Right lobe of liver (tissue), 6 donors: ENCODE measurements around the gene EDC3. TPM values are rescaled to one million over a fixed set of nuclear protein-coding genes. Genes with fewer than 3 reads are reported as not detected.

Experiments used
- ATAC-seq, 4 donors: fragments of 200-7000 bp; cut with Tn5 transposase; one replicate each; pipeline ENCODE4 v1.9.1; 2020; ENCODE audit warnings: mild to moderate bottlenecking in 4 of 4, moderate library complexity in 4 of 4
- DNase-seq, 3 donors: peaks; one replicate each; pipeline ENCODE4 v3.0.0-alpha.2; 2020
- H3K27ac ChIP-seq, 3 donors: fragments of 200-600 bp; one replicate each; pipeline ENCODE4 v1.8.0; 2022
- H3K27me3 ChIP-seq, 2 donors: fragments of 200-600 bp; one replicate each; pipeline ENCODE4 v1.8.0; 2022
- H3K36me3 ChIP-seq, 4 donors: fragments of 200-600 bp; sonication (generic) in 1 of 4; one replicate each; pipeline versions ENCODE4 v1.5.1 to v1.8.0; 2017 to 2022; ENCODE audit warnings: control low read depth in 1 of 4
- H3K4me1 ChIP-seq, 4 donors: fragments of 200-600 bp; sonication (generic) in 1 of 4; one replicate each; pipeline versions ENCODE4 v1.5.1 to v1.8.0; 2017 to 2022; ENCODE audit warnings: control low read depth in 1 of 4
- H3K4me3 ChIP-seq, 3 donors: fragments of 200-600 bp; one replicate each; pipeline ENCODE4 v1.8.0; 2022
- H3K9me3 ChIP-seq, 4 donors: fragments of 200-600 bp; sonication (generic) in 1 of 4; one replicate each; pipeline versions ENCODE4 v1.5.1 to v1.8.0; 2017 to 2022; ENCODE audit warnings: control low read depth in 1 of 4
- CTCF ChIP-seq, 4 donors: fragments of 200-600 bp in 3 of 4; fragments of 450-650 bp in 1 of 4; IDR thresholded peaks; one replicate each; pipeline versions ENCODE4 v1.5.1 to v1.8.0; 2016 to 2022; ENCODE audit warnings: antibody characterized with exemption in 4 of 4, mild to moderate bottlenecking in 2 of 4
- POLR2A ChIP-seq: fragments of 450-650 bp; IDR thresholded peaks from one replicate; pipeline ENCODE4 v1.6.1; 2017; ENCODE audit warnings: antibody characterized with exemption, mild to moderate bottlenecking
- WGBS: methylation state at CpG from one replicate; pipeline ENCODE4 v1.1.6; 2018; ENCODE audit warnings: low coverage, low lambda C conversion rate; ENCODE audit not compliant: insufficient coverage; ENCODE audit errors: missing lambda C conversion rate; 5-methylcytosine and 5-hydroxymethylcytosine counted together
- intact Hi-C, 2 donors: fragments of 100-400 bp; cut with DNase I; formaldehyde crosslinking; loops; one replicate each; pipeline versions ENCODE4 v1.11.2 to v1.14.1; 2022
- total RNA-seq, 6 experiments: library from RNA; depleted of rRNA in 2 of 6; stranded (reverse); fragments of >200 nt in 2 of 6; fragmentation: NEBNext Ultra II Directional in 3 of 6; extraction: Animal tissue kit (Norgen Biotek cat#: 25700) in 3 of 6; gene quantifications; one replicate each; pipeline versions ENCODE4 v1.1.0 to v1.2.4, GENCODE V29; 2016 to 2023
- donor health status: DM: no; HTN: yes; CAD: no.
- donor health status: DM: no; HTN: no; CAD: no.
- donor health status: DM: no; HTN: no; CAD: no.
- donor health status: DM: no; HTN: yes; CAD: no.
- donor health status: DM: no; HTN: yes; CAD: no.

The EDC3 gene
- total RNA-seq, 6 experiments from 2014 or later, result 10.9 to 16.2 (median 11.8) TPM

GRCh38 chr15:74667975-74668374 lies 27.8 kb downstream of the EDC3 start:
- no peak for ATAC-seq
- no peak for TF ChIP-seq POLR2A
- TF ChIP-seq CTCF (IDR thresholded peaks at IDR 0.05), result no peak
- 67% methylated on average over 1 of the region's 1 CpG for WGBS
- Histone ChIP-seq H3K4me1 (peaks cover 0 to 29% (median 13%) of the 10 kb centered on the region in 4 donors), H3K36me3 (peaks cover 0 to 24% (median 6%) of the 10 kb centered on the region in 4 donors), H3K9me3 (no peaks in the 10 kb centered on the region), H3K27ac (no peak overlapping the region), H3K27me3 (no peaks in the 10 kb centered on the region), H3K4me3 (no peak overlapping the region)
- DNase-seq, result no peak
- intact Hi-C loops, result no loop called here

- no peak for DNase-seq
- 35% methylated on average over 2 of the region's 2 CpGs for WGBS
- Histone ChIP-seq H3K27ac (peak overlapping the region in 2 of 3 donors; percentile 42 to 51), H3K27me3 (no peaks in the 10 kb centered on the region), H3K4me3 (no peak overlapping the region), H3K4me1 (peaks cover 0 to 37% (median 17%) of the 10 kb centered on the region in 4 donors), H3K9me3 (no peaks in the 10 kb centered on the region), H3K36me3 (peaks cover 0 to 5% (median 0%) of the 10 kb centered on the region in 4 donors)
- intact Hi-C loops, result no loop called here
- no peak for ATAC-seq
- TF ChIP-seq POLR2A (no peak), CTCF (IDR thresholded peaks at IDR 0.05) (no peak)
Observed at GRCh38 chr15:74664670-74665069, 31.2 kb downstream of the EDC3 start.

GRCh38 chr15:74664028-74664616 lies 31.7 kb downstream of the EDC3 start:
- peak; percentile 92 to 98 (median 94) for ATAC-seq
- no peak overlapping the region for H3K4me3 ChIP-seq
- peaks cover 0 to 5% (median 0%) of the 10 kb centered on the region in 4 donors for H3K36me3 ChIP-seq
- no peak for TF ChIP-seq POLR2A
- TF ChIP-seq CTCF (IDR thresholded peaks at IDR 0.05), result no peak
- DNase-seq, result peak; percentile 58 to 89 (median 85)
- H3K27me3 ChIP-seq, result no peaks in the 10 kb centered on the region
- intact Hi-C loops, result no loop called here
- H3K9me3 ChIP-seq, result no peaks in the 10 kb centered on the region
- H3K27ac ChIP-seq, result peak overlapping the region; percentile 22 to 51 (median 35)
- peaks cover 0 to 37% (median 17%) of the 10 kb centered on the region in 4 donors for H3K4me1 ChIP-seq
- WGBS, result 0% methylated on average over 2 of the region's 2 CpGs

- Histone ChIP-seq H3K9me3 (no peaks in the 10 kb centered on the region), H3K4me1 (peaks cover 0 to 37% (median 17%) of the 10 kb centered on the region in 4 donors), H3K27ac (peak overlapping the region; percentile 22 to 51 (median 35)), H3K27me3 (no peaks in the 10 kb centered on the region), H3K36me3 (peaks cover 0 to 5% (median 0%) of the 10 kb centered on the region in 4 donors), H3K4me3 (no peak overlapping the region)
- WGBS, result 70% methylated on average over 7 of the region's 8 CpGs
- TF ChIP-seq CTCF (IDR thresholded peaks at IDR 0.05) (no peak), POLR2A (peak; percentile 20)
- ATAC-seq, result no peak
- no peak for DNase-seq
- intact Hi-C loops, result no loop called here
Observed at GRCh38 chr15:74663303-74664027, 32.4 kb downstream of the EDC3 start.
